ENCODE results near the gene ANAPC2. TPM values are rescaled to one million over a fixed set of nuclear protein-coding genes. Genes with fewer than 3 reads are reported as not detected.

ANAPC2 gene
- total RNA-seq, 1 experiment from 2014 or later: 80.9 TPM

- TF ChIP-seq PRDM15 (CRISPR knock-in tag; IDR thresholded peaks at IDR 0.05) (no peak), AFF4 (CRISPR knock-in tag; IDR thresholded peaks at IDR 0.05; ENCODE audit: borderline replicate concordance) (no peak), ZNF232 (CRISPR knock-in tag; IDR thresholded peaks at IDR 0.05) (no peak), JUN (CRISPR knock-in tag; IDR thresholded peaks at IDR 0.05) (no peak), ZNF219 (CRISPR knock-in tag; IDR thresholded peaks at IDR 0.05; ENCODE audit: borderline replicate concordance) (no peak), ARID4B (CRISPR knock-in tag; IDR thresholded peaks at IDR 0.05; ENCODE audit: borderline replicate concordance) (no peak)
- TF ChIP-seq, protein P1, sequence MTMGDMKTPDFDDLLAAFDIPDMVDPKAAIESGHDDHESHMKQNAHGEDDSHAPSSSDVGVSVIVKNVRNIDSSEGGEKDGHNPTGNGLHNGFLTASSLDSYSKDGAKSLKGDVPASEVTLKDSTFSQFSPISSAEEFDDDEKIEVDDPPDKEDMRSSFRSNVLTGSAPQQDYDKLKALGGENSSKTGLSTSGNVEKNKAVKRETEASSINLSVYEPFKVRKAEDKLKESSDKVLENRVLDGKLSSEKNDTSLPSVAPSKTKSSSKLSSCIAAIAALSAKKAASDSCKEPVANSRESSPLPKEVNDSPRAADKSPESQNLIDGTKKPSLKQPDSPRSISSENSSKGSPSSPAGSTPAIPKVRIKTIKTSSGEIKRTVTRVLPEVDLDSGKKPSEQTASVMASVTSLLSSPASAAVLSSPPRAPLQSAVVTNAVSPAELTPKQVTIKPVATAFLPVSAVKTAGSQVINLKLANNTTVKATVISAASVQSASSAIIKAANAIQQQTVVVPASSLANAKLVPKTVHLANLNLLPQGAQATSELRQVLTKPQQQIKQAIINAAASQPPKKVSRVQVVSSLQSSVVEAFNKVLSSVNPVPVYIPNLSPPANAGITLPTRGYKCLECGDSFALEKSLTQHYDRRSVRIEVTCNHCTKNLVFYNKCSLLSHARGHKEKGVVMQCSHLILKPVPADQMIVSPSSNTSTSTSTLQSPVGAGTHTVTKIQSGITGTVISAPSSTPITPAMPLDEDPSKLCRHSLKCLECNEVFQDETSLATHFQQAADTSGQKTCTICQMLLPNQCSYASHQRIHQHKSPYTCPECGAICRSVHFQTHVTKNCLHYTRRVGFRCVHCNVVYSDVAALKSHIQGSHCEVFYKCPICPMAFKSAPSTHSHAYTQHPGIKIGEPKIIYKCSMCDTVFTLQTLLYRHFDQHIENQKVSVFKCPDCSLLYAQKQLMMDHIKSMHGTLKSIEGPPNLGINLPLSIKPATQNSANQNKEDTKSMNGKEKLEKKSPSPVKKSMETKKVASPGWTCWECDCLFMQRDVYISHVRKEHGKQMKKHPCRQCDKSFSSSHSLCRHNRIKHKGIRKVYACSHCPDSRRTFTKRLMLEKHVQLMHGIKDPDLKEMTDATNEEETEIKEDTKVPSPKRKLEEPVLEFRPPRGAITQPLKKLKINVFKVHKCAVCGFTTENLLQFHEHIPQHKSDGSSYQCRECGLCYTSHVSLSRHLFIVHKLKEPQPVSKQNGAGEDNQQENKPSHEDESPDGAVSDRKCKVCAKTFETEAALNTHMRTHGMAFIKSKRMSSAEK (CRISPR knock-in tag; IDR thresholded peaks at IDR 0.05; ENCODE audit: borderline replicate concordance): no peak
Observed at GRCh38 chr9:137185921-137186320, 2.4 kb downstream of the ANAPC2 start (continued).

- POLR2A ChIA-PET: no interaction called here
- TF ChIP-seq ATF3 (CRISPR knock-in tag; conservative IDR thresholded peaks at IDR 0.05) (no peak), ZNF219 (CRISPR knock-in tag; IDR thresholded peaks at IDR 0.05; ENCODE audit: borderline replicate concordance) (no peak), GABPB1 (CRISPR knock-in tag; IDR thresholded peaks at IDR 0.05) (no peak), TEAD1 (CRISPR knock-in tag; IDR thresholded peaks at IDR 0.05) (no peak), GRHL2 (CRISPR knock-in tag; IDR thresholded peaks at IDR 0.05; ENCODE audit: insufficient replicate concordance, severe bottlenecking) (no peak), IRF1 (CRISPR knock-in tag; IDR thresholded peaks at IDR 0.05) (no peak)
- TF ChIP-seq, protein P2, sequence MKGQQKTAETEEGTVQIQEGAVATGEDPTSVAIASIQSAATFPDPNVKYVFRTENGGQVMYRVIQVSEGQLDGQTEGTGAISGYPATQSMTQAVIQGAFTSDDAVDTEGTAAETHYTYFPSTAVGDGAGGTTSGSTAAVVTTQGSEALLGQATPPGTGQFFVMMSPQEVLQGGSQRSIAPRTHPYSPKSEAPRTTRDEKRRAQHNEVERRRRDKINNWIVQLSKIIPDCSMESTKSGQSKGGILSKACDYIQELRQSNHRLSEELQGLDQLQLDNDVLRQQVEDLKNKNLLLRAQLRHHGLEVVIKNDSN (CRISPR knock-in tag; IDR thresholded peaks at IDR 0.05): no peak
Observed at GRCh38 chr9:137184881-137185660, 3.3 kb downstream of the ANAPC2 start.

More at GRCh38 chr9:137184881-137185660, 3.3 kb downstream of the ANAPC2 start:
- H3K27me3 Mint-ChIP-seq (ENCODE audit: low read depth): no peaks in the 10 kb centered on the region; the same call in 1 of the 2 replicates
- no peak for DNase-seq (ENCODE audit: low spot score)
- no peak overlapping the region for H3K4me3 Mint-ChIP-seq
- H3K27ac Mint-ChIP-seq: no peak overlapping the region
- H3K36me3 Mint-ChIP-seq: peaks cover 9% of the 10 kb centered on the region
- CTCF ChIA-PET: no interaction called here
- H3K4me1 Mint-ChIP-seq: peaks cover 20% of the 10 kb centered on the region
- ATAC-seq: no peak
- H3K9me3 Mint-ChIP-seq: no peaks in the 10 kb centered on the region

All from WTC11 (cell line).